Cardiac fibroblast (primary cell): ENCODE data around the gene MOGAT2.
"Not testable (repeated sequence)": the region's sequence is repeated elsewhere in the genome, so short reads cannot be mapped to it uniquely, and the experiment has no call there.

ENCODE experiments used
- DNase-seq, 2 donors: peaks; one replicate each; pipeline versions ENCODE4 v3.0.0 to v3.0.0-alpha.2; 2010; ENCODE audit warnings: low read depth in 2 of 2
- H3K4me3 ChIP-seq, 2 donors: replicated peaks in 1 of 2; 1 replicate in 1 of 2; 2 replicates in 1 of 2; pipeline ENCODE4 v1.5.1; 2011; ENCODE audit warnings: low read depth in 2 of 2, low read length in 2 of 2, mild to moderate bottlenecking in 2 of 2, moderate library complexity in 1 of 2
- TF ChIP-seq, protein P1 (sequence below): IDR thresholded peaks from one replicate; pipeline ENCODE4 v1.5.1; 2011; ENCODE audit warnings: low read depth, mild to moderate bottlenecking, low read length, inconsistent platforms

Gene MOGAT2

DNA sequence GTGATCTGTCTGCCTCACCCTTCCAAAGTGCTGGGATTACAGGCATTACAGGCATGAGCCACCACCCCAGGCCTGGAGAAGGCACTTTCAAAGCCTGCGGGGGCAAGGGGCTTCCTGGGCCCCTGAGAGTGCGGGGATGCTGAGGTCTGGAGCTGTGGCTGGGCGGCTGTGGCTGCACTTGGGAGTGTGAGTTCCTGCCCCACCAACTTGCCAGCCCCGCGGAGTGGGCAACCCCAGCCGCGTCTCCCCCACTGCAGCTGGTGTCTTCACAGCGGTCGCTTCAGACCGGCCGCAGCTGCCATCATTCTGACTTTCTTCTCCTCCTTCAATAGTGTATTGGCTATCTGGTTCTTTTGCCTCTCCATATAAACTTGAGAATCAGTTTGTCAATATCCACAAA, 38.1 kb upstream of the MOGAT2 start:
- TF ChIP-seq, protein P1, sequence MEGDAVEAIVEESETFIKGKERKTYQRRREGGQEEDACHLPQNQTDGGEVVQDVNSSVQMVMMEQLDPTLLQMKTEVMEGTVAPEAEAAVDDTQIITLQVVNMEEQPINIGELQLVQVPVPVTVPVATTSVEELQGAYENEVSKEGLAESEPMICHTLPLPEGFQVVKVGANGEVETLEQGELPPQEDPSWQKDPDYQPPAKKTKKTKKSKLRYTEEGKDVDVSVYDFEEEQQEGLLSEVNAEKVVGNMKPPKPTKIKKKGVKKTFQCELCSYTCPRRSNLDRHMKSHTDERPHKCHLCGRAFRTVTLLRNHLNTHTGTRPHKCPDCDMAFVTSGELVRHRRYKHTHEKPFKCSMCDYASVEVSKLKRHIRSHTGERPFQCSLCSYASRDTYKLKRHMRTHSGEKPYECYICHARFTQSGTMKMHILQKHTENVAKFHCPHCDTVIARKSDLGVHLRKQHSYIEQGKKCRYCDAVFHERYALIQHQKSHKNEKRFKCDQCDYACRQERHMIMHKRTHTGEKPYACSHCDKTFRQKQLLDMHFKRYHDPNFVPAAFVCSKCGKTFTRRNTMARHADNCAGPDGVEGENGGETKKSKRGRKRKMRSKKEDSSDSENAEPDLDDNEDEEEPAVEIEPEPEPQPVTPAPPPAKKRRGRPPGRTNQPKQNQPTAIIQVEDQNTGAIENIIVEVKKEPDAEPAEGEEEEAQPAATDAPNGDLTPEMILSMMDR, result no peak
- no peak overlapping the region for H3K4me3 ChIP-seq
- DNase-seq, result no peak

DNA sequence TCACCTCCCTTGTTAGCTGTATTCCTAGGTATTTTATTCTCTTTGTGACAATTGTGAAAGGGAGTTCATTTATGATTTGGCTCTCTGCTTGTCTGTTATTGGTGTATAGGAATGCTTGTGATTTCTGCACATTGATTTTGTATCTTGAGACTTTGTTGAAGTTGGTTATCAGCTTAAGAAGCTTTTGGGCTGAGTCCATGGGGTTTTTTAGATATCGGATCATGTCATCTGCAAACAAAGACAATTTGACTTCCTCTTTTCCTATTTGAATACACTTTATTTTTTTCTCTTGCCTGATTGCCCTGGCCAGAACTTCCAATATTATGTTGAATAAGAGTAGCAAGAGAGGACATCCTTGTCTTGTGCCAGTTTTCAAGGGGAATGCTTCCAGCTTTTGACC, 33.8 kb upstream of the MOGAT2 start:
- not testable (repeated sequence) for H3K4me3 ChIP-seq, DNase-seq

DNA sequence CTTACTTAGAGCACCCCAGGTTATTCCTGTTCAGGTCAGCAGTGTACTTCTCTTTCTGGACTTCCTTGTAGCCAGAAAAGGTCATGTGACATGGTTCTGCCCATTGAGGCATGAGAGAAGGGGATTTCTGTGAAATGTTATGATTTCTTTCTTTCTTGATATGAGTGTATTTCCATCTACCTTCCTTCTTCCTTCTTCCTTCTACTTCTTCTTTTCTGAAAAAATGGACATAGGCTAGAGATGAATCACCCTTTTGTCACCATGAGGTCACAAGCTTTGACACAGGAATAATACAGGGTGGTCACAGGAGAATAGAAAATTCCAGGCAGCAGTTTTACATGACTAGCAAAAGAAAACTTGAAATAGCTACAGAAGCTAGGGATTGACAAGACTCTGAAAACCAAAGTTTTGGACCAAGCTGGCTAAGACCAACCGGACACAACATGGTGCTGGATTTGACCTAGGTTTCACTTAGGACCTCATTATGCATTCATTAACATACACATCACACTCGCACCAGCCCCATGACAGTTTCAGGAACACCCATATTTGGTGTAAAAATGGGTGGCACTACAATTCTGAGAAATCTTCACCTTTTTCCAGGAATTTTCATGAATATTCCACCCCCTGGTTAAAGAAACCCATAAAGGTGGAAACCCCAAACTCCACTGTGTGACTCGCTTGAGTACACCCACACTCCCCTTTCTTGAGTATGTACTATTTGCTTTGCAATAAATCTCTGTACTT, 27.6 kb upstream of the MOGAT2 start:
- TF ChIP-seq, protein P1, result no peak
- H3K4me3 ChIP-seq, result no peak overlapping the region
- DNase-seq, result peak in 1 of 2 donors; percentile 3

DNA sequence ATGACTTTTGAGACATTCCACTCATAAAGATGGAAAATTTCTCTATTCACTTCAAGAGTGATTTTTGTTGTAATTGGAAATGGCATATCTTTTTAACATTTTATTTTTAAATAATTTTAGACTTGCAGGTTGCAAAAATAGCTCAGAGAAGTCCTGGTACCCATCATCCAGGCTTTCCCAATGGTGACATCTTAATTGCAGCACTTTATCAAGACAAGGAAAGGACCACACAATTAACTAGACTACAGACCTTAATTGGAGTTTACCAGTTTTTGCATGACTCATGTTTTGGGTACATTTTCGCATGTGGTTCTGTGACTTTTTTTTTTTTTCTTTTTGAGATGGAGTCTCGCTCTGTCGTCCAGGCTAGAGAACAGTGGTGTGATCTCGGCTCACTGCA, 25.8 kb upstream of the MOGAT2 start:
- TF ChIP-seq, protein P1, result no peak
- no peak overlapping the region for H3K4me3 ChIP-seq
- no peak for DNase-seq

DNA sequence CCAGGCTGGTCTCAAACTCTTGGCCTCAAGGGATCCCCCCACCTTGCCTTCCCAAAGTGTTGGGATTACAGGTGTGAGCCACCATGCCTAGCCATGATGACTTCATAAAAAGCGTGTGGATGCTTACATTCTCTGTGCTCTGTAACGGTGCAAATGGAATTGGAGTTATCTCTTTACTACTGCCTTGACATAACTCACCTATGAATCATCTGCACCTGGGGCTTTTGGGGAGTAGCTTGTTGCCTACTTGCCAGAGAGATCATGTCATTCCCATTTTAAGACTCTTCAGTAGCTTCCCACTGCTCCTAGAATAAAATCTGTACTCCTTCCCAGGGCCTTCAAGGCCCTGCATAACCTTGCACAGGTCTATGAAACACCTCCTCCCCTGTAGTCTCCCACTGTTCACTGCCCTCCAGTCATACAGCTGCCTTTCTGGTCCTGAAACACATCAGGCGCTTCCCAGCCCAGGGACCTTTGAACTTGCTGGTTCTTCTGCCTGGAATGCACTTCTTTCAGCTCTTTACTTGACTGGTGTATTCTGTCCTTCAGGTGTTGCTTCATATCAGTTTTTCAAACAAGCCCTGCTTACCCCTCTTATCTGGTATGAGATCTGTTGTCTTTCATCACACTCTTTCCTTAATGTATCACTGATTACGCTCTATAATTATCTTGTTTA, 19.6 kb upstream of the MOGAT2 start:
- TF ChIP-seq, protein P1, result no peak
- no peak overlapping the region for H3K4me3 ChIP-seq
- no peak for DNase-seq

DNA sequence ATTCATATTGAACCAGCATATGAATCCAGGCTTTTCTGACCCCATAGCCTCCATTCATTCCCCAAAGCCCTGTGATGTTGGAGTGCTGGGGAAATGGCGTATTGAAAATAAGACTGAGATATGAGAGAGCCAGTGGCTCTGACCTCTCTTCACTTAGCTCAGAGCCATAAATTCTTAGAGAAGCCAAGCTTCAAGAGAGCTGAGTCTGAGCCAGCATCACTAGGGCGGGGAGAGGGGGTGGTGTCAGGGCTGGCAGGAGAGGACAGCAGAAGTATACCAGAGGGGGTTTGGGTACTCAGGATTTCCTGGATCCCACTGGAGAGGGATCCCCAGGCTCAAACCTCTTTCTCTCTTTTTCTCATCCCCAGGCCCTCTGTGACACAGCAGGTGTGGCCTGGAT, 16.7 kb upstream of the MOGAT2 start:
- TF ChIP-seq, protein P1, result no peak
- no peak overlapping the region for H3K4me3 ChIP-seq
- DNase-seq, result no peak

DNA sequence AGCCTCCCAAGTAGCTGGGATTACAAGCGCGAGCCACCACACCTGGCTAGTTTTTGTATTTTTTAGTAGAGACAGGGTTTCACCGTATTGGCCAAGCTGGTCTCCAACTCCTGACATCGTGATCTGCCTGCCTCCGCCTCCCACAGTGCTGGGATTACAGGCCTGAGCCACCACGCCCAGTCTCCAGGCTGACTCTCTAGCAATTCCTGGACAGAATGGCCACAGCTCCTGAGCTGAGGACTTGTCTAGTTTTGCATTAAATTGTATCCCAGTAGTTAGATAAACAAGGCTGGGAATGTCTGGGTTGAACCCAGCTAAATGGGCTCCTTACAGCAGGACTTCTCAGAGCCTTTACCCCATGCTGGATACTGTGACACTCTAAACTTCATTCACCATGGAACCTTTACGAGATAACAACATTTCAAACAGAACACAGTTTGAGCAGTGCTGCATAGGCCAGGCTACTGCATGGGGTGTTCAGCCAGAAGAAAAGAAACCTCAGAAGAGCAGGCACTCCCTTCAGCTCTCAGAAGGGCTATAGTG, 13.9 kb upstream of the MOGAT2 start:
- TF ChIP-seq, protein P1, result no peak
- no peak overlapping the region for H3K4me3 ChIP-seq
- DNase-seq, result no peak
